ENCODE results near the gene CDADC1. TPM values are rescaled to one million over a fixed set of nuclear protein-coding genes. Genes with fewer than 3 reads are reported as not detected.

Gene CDADC1
- total and polyA plus RNA-seq, 10 of the 15 experiments (the other 5 are each of a cell fraction or from before 2014, with no cell fraction given), result 2.6 to 7.3 (median 5.2) TPM

DNA sequence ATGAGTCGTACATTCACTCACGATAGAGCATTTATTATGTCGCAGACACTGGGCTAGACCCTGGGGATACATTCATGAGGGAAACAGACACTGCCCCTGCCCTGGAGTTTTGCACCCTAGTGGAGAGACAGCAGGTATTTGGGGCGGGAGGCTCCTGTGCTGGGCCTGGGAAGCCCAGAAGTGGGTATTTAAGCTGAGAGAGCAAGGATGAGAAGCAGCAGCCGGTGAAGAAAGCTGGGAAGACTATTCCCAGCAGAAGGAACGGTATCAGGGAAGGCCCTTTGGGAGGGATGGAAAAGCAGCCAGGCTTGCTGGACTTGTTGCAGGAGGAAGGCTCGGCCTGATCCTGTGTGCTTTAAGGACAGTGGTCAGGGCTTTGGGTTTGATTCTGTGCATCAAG lies 54.5 kb downstream of the CDADC1 start:
- intact Hi-C loops (cut with micrococcal nuclease; ENCODE audit: unreplicated experiment), result loop anchor here (5.0 to 10.0 kb wide), 2 partner anchors 120 to 193 kb away; partner anchors contain the start of gene PHF11
- no peak for FAIRE-seq
- H4K20me1 ChIP-seq (ENCODE audit: control insufficient read depth, insufficient read depth), result no peaks in the 10 kb centered on the region

GRCh38 chr13:49302817-49303216 lies 55.1 kb downstream of the CDADC1 start:
- H3K4me1 ChIP-seq (ENCODE audit: control insufficient read depth, insufficient read depth, low read length), result peaks cover 3% of the 10 kb centered on the region; the same call in 1 of the 2 replicates
- no TSS peak for BruUV-seq (replicated peaks)
- no peak for FAIRE-seq
- intact Hi-C loops (cut with micrococcal nuclease; ENCODE audit: unreplicated experiment), result loop anchor here (5.0 to 10.0 kb wide), 2 partner anchors 119 to 192 kb away; partner anchors contain the start of gene PHF11
- WGBS (ENCODE audit: insufficient coverage, insufficient replicate concordance, low lambda C conversion rate, missing lambda C conversion rate), result 94% methylated on average over 9 of the region's 9 CpGs
- in situ Hi-C loops (cut with MboI), result loop anchor here (5.0 kb wide), 1 partner anchor 304 kb away; no protein-coding TSS in a partner anchor
- no peak overlapping the region for H3K4me3 ChIP-seq
- DNase-seq (ENCODE audit: low read depth, low spot score), result no peak
- H3K9ac ChIP-seq (ENCODE audit: control insufficient read depth, insufficient read depth, low read length), result no peak overlapping the region
- H4K20me1 ChIP-seq (ENCODE audit: control insufficient read depth, insufficient read depth), result no peaks in the 10 kb centered on the region
- ChIA-PET CTCF (interaction anchor here (1.4 kb wide), 1 partner anchor 304 kb away, joined by 13 read pairs; no protein-coding TSS in a partner anchor), RAD21 (ENCODE audit: unreplicated experiment) (interaction anchor here (1.8 kb wide), 1 partner anchor 305 kb away, joined by 11 read pairs; no protein-coding TSS in a partner anchor), SMC1A (ENCODE audit: uncharacterized antibody, unreplicated experiment) (interaction anchor here (1.0 to 3.2 kb wide), 2 partner anchors 301 to 305 kb away, joined by 3 to 14 read pairs; no protein-coding TSS in a partner anchor), POLR2A (no interaction called here)
- H3K9me3 ChIP-seq (replicated peaks; ENCODE audit: control insufficient read depth, insufficient read depth, low read length), result no peaks in the 10 kb centered on the region
- H3K36me3 ChIP-seq (ENCODE audit: control insufficient read depth in 2 of 2, insufficient read depth in 2 of 2, low read length in 1 of 2), result no peaks in the 10 kb centered on the region
- H3K4me2 ChIP-seq (ENCODE audit: control insufficient read depth, insufficient read depth), result no peak overlapping the region
- no peaks in the 10 kb centered on the region for H3K79me2 ChIP-seq (ENCODE audit: control insufficient read depth, insufficient read depth, low read length)
- no peak overlapping the region for H3K27ac ChIP-seq (ENCODE audit: control insufficient read depth, insufficient read depth)
- H3K27me3 ChIP-seq (replicated peaks in 1 of 2; ENCODE audit: control insufficient read depth in 2 of 2, insufficient read depth in 2 of 2, low read length in 1 of 2), result no peaks in the 10 kb centered on the region
- no peak overlapping the region for H2AFZ ChIP-seq (ENCODE audit: control insufficient read depth, low read depth, low read length)
- no peak for ATAC-seq
- TF ChIP-seq, protein P1, sequence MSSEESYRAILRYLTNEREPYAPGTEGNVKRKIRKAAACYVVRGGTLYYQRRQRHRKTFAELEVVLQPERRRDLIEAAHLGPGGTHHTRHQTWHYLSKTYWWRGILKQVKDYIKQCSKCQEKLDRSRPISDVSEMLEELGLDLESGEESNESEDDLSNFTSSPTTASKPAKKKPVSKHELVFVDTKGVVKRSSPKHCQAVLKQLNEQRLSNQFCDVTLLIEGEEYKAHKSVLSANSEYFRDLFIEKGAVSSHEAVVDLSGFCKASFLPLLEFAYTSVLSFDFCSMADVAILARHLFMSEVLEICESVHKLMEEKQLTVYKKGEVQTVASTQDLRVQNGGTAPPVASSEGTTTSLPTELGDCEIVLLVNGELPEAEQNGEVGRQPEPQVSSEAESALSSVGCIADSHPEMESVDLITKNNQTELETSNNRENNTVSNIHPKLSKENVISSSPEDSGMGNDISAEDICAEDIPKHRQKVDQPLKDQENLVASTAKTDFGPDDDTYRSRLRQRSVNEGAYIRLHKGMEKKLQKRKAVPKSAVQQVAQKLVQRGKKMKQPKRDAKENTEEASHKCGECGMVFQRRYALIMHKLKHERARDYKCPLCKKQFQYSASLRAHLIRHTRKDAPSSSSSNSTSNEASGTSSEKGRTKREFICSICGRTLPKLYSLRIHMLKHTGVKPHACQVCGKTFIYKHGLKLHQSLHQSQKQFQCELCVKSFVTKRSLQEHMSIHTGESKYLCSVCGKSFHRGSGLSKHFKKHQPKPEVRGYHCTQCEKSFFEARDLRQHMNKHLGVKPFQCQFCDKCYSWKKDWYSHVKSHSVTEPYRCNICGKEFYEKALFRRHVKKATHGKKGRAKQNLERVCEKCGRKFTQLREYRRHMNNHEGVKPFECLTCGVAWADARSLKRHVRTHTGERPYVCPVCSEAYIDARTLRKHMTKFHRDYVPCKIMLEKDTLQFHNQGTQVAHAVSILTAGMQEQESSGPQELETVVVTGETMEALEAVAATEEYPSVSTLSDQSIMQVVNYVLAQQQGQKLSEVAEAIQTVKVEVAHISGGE (CRISPR knock-in tag; IDR thresholded peaks at IDR 0.05), result no peak
- TF ChIP-seq ELK1 (IDR thresholded peaks at IDR 0.05; ENCODE audit: low read depth, low read length) (no peak), HSF1 (IDR thresholded peaks at IDR 0.05; ENCODE audit: low read depth, low read length) (no peak), MEF2B (IDR thresholded peaks at IDR 0.05; ENCODE audit: partially characterized antibody, poor library complexity, severe bottlenecking) (no peak), CHD4 (IDR thresholded peaks at IDR 0.05) (no peak), LARP7 (IDR thresholded peaks at IDR 0.05) (no peak)

More for the DNA sequence above, 54.5 kb downstream of the CDADC1 start:
- H3K79me2 ChIP-seq (ENCODE audit: control insufficient read depth, insufficient read depth, low read length), result no peaks in the 10 kb centered on the region
- in situ Hi-C loops (cut with MboI), result loop anchor here (5.0 kb wide), 1 partner anchor 305 kb away; no protein-coding TSS in a partner anchor
- no peak overlapping the region for H3K27ac ChIP-seq (ENCODE audit: control insufficient read depth, insufficient read depth)
- no peaks in the 10 kb centered on the region for H3K27me3 ChIP-seq (replicated peaks in 1 of 2; ENCODE audit: control insufficient read depth in 2 of 2, insufficient read depth in 2 of 2, low read length in 1 of 2)
- ChIA-PET RAD21 (ENCODE audit: unreplicated experiment) (interaction anchor here (0.6 to 1.8 kb wide), 3 partner anchors 305 to 1769 kb away, joined by 3 to 11 read pairs (median 3); no protein-coding TSS in a partner anchor), POLR2A (no interaction called here), CTCF (interaction anchor here (1.0 to 3.9 kb wide), 4 partner anchors 19 to 314 kb away, joined by 4 to 42 read pairs (median 9); no protein-coding TSS in a partner anchor), SMC1A (ENCODE audit: uncharacterized antibody, unreplicated experiment) (interaction anchor here (1.0 to 3.2 kb wide), 2 partner anchors 302 to 306 kb away, joined by 3 to 14 read pairs; no protein-coding TSS in a partner anchor)
- no peak overlapping the region for H3K9ac ChIP-seq (ENCODE audit: control insufficient read depth, insufficient read depth, low read length)
- no peaks in the 10 kb centered on the region for H3K9me3 ChIP-seq (replicated peaks; ENCODE audit: control insufficient read depth, insufficient read depth, low read length)
- H3K4me3 ChIP-seq, result no peak overlapping the region
- WGBS (ENCODE audit: insufficient coverage, insufficient replicate concordance, low lambda C conversion rate, missing lambda C conversion rate), result 92% methylated on average over 7 of the region's 7 CpGs
- no peak overlapping the region for H3K4me2 ChIP-seq (ENCODE audit: control insufficient read depth, insufficient read depth)
- peaks cover 3% of the 10 kb centered on the region; the same call in 1 of the 2 replicates for H3K4me1 ChIP-seq (ENCODE audit: control insufficient read depth, insufficient read depth, low read length)
- no peak for ATAC-seq
- DNase-seq (ENCODE audit: low read depth, low spot score), result no peak
- H2AFZ ChIP-seq (ENCODE audit: control insufficient read depth, low read depth, low read length), result no peak overlapping the region
- BruUV-seq (replicated peaks), result no TSS peak
- TF ChIP-seq CBFB (IDR thresholded peaks at IDR 0.05; ENCODE audit: low read depth) (no peak), RAD51 (IDR thresholded peaks at IDR 0.05) (no peak), FOS (IDR thresholded peaks at IDR 0.05; ENCODE audit: borderline replicate concordance, extremely low read depth, insufficient read length) (no peak)
- H3K36me3 ChIP-seq (ENCODE audit: control insufficient read depth in 2 of 2, insufficient read depth in 2 of 2, low read length in 1 of 2), result no peaks in the 10 kb centered on the region

Measured in GM12878 (cell line).